HG03097 (cell line): ENCODE data around the gene USP48.
"Not testable (repeated sequence)": the region's sequence is repeated elsewhere in the genome, so short reads cannot be mapped to it uniquely, and the experiment has no call there.

ENCODE experiments used
- ATAC-seq: cut with Tn5 transposase; IDR thresholded peaks from one replicate; pipeline ENCODE4 v1.9.1; 2021; ENCODE audit not compliant: unreplicated experiment, low FRiP score

The USP48 gene

DNA sequence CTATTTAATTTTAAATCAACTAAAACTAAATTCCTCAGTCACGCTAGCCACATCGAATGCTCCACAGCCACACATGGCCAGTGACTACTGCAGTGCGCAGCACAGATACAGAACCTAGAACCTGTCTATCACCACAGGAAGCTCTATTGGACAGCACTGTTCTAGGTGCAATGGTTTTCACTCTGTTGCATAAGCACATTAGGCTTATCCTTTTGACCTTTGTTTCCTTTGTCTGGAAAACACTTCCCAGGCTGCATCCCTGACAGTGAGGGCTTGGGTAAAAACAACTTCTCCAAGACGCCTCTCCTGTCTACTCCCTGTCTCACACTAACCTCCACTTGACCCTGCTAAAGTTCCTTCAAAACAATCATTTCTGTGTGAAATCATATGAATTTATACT lies 80.2 kb downstream of the USP48 start:
- ATAC-seq: no peak

DNA sequence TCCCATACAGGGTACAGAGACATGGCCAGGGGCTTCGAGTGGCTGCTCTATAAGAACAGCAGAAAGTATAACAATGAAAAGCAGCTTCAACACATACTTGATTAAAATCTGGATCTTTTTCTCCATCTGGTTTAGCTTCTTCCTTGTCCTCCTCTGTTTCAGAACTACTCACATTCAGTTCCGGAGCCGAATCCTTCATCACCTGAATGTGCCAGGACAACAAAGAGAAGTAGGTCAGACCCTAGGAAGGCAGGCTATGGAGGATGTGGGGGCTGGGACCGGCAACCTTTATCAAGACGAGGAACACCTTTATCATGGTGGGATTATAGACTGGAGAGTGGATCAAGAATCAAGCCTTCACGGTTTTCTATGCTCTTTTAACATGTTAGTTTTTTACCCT lies 81.5 kb downstream of the USP48 start:
- ATAC-seq: no peak

DNA sequence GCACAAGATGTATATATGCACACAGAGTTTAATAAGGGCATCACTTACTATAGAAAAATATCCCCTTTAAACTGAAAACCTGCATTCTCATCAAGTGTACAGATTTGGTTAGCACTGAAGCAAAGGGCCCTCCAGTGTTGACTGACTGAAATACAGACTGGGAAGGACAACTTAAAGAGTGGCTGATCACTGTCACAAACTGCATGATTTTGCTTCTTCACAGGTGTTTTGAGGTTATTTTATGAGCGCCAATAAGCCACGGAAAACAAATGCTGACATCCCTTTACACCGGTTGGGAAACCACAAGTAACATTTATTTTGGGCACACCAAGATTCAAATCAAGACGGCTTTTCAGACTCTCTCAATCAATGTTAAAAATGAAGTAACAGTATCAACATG lies 82.9 kb downstream of the USP48 start:
- no peak for ATAC-seq

DNA sequence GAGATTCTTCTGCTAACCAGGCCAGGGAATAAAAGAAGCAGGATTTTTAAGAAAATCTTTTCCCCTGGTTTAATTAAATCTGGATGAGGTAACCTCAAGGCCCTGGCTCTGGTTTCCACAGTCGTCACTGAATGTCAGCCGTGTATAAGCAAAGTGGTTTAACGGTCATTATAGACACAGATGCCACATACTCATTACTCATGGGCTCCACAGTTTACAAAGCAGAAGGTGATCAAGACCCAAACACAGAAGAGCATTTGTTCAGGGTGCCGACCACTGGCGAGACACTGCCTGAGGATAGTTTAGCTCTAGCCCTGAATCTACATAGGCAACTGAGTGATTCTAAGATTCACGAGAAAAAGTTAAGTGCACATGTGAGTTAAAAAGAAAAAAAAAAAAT lies 86.0 kb downstream of the USP48 start:
- no peak for ATAC-seq

DNA sequence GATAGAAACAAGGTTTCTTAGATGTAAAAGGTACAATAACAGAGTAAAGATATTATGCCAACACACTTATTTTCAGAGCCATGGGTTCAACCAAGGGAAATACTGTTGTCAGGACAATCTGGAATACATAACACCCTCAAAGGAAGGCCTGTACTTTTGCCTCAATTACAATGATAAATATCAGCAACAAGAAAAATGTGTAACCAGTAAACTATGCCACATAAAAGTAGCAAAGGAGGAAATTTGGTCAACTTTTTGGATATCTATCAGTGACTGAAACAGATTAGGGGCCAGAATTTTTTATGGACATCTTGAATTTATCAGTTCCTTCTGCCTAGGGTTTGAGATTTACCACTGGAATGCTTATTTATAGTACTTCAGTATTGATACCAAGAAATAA lies 89.2 kb downstream of the USP48 start:
- no peak for ATAC-seq

DNA sequence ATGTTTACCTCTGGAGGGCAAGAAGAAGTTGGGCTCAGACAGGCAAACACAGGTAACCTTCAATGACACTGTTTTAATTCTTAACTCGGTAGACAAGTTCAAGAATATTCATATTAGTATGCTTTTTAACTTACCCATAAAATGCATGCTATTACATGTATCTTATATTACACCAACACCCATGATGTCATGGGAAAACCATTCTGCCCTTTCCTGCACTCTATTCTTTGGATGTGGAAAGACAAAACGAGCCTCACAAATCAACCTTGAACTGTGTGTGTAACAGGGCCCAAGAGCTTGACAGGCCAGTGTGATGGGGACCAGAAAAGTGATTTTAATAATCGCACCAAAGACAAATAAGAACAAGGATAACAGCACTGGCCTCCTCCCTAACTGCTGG lies 91.2 kb downstream of the USP48 start:
- ATAC-seq: no peak

DNA sequence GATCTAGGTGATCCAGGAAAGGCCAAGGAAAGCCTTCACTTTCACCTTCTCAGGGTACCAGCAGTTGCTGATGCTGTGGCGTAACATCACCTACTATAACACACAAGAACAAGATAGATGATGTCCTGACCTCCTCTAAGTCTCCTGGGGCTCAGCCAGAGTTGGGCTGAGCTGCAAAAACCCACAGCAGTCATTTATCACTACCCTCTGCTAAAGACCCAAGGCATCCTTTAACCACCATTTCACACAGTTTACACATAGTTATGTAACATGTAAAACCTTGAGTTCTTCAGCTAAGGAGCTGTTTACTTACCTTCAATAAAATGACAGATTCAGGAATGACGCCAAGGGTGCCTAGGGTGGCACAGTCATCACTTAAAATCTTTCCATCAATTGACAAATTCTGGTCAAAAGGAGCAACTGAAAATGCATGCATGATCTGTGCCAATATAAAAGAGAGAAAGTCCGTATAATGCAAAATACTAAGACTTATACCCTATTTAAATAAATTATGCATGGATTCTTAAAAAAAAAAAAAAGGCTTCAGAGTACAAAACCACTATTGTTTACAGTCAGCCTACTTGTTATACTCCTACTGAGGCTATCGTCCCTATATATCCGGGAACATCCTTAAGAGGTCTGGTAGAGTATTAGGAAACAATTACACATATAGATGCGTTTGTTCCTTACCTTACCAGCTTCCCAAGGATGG lies 93.1 kb downstream of the USP48 start:
- ATAC-seq: no peak

DNA sequence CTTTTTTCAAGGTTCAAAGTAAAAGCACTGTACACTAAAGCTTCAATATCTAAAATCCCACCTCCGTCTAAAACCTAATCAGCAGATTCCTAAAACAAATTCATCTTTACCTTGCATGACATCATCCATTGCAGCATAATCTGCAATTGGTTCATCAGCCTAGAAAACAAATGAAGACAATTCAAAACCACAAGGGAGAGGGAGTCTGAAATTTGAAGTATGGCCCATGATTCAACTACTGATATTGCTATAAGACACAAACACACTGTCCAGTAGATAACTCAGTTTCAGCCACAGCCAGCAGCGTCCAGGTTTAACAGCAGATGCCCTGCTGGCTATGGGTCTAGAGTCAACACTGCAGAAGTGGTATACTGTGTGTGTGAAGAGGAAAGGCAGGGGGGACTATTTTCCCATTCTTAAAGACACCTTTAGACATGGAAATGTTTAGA lies 95.8 kb downstream of the USP48 start:
- ATAC-seq: no peak

DNA sequence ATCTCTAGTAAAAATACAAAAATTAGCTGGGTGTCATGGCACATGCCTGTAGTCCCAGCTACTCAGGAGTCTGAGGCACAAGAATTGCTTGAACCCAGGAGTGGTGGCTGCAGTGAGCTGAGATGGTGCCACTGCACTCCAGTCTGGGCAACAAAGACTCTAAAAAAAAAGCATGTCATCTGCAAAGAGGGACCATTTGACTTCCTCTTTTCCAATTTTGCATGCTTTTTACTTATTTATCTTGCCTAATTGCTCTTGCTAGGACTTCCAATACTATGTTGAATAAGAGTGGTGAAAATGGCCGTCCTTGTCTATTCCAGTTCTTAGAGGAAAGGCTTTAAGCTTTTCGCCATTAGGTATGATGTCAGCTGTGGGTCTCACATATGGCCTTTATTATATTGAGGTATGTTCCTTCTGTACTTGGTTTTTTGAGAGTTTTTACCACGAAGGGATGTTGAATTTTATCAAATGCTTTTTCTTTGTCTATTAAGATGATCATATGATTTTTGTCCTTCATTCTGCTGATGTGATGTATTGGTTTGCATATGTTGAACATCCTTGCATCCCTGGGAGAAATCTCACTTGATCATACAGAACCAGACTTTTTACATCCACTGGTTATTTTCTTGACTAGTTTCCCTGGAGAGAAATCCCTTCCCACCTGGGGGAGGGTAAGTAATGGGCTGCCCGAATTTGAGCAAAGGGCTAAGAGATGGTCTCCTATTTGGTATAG lies 96.8 kb downstream of the USP48 start:
- ATAC-seq: no peak

DNA sequence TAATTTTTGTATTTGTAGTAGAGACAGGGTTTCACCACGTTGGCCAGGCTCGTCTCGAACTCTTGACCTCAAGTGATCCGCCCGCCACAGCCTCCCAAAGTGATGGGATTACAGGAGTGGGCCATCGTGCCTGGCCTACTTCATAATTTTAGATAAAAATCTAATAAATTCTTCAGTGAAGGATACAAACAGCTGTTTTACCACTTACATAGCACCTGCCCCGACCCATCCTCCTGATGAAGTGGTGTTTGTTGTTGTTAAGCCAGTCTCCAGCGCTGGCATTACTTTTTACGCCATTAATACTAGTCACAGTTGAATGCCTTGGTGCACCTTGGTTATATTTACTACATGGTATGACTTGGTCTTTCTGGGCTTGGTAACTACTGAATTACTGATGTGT lies 101.5 kb downstream of the USP48 start:
- no peak for ATAC-seq

DNA sequence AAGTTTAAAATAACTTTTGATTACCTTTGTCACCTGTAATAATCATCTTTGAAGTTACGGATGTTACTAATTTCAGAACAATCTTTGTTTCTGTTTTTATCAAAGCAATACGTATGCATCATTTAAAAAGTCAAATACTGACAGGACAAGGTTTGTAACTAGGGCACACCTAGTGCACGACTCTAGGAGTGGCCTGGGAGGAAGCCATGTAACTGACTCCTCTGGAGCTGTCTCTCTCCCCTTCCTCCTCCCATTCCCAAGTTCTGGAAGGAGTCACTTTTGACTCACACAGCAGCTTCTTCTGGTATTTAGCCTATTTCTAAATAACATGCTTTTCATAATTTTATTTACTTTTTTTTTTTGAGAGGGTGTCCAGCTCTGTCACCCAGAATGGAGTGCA lies 102.0 kb downstream of the USP48 start:
- ATAC-seq: no peak

DNA sequence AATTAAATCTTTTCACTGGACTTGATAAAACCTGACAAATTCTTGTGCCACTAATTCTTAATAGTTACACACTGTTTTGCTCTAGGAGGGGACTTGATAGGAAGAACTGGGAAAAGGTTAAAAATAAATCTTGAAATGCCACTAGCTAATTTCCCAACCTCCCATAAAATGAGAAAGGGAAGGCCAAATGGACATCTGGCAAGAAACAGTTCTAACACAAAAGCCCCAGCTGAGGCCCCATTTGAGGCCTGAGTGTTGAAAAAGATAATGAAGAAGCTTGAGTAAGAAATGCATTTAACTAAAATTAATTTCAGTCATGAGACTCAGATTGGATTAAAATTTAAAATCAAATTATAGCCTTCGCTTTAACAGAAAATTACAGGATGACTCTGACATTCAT lies 102.6 kb downstream of the USP48 start:
- no peak for ATAC-seq

DNA sequence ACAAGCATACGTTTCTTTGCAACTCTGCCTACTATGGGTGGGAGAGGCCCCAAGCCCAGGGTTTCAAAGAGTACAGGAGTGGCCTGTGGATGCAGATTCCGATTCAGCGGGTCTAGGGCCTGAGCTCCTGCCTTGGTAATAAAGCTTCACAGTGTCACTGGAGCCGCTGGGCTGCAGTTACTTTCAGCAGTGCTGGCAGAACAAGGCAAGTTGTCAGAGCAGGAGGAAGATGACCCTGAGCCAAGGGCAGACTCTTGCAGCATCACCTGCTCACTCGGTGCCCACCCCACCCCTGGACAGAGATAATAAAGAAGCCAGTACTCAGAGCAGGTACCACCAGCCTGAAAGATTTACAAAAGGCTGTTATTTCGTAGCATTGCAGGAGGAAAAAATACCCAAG lies 105.8 kb downstream of the USP48 start:
- ATAC-seq: no peak

DNA sequence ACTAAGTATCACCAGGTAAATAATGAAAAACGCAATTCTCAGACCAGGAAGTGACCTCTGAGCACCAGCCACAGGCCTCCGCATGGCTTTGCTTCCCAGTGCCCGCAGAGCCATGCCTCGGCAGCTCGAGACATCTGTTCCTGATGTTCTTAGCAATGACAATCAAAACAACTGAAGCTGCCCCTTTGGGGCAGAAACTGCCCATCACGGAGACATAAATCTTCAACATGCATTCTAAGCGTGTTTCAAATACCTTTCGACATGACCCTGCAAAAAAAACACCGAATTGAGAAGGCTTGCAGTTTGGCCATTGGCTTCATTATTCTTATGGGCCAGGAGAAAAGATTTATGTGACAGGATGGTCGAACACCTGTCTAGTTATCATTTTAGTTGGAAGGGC lies 108.0 kb downstream of the USP48 start:
- ATAC-seq: no peak

DNA sequence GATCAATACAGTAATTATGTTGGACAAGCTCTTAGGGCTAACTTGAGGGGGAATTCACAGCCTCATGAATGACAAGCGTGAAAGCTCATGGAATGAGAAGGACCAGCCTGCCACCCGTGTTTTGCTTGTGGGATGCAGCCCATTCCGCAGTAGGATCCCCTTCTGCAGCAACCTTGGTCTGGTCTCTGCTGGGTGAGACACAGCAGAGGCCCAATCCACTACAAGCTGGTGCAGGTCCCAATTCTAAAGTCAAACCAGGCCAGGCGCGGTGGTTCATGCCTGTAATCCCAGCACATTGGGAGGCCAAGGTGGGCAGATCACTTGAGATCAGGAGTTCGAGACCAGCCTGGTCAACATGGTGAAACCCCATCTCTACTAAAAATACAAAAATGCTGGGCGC lies 109.1 kb downstream of the USP48 start:
- ATAC-seq: not testable (repeated sequence)

DNA sequence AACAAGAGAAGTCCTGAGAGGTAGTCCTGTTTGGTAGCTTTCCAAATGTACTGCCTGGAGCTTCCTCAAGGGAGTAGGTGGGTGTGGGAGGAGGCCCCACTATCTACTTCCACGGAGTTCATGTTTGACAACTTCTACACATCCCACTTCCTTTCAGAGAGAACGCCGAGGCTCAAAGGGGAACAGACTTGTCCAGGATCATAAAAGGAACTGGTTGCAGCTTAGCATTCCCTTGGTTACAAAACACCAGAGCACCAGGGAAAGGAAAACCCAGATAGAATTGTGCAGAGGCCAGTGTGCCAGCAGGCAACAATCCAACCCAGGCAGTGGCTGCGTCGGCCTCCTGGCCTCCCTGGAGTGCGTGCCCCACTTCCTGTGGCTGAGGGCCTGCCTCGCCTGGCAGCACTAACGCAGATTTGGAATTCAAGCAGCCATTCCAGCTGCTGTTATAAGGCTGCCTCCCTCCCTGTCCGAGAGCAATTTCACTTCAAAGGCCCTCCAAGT lies 109.6 kb downstream of the USP48 start:
- ATAC-seq: no peak

DNA sequence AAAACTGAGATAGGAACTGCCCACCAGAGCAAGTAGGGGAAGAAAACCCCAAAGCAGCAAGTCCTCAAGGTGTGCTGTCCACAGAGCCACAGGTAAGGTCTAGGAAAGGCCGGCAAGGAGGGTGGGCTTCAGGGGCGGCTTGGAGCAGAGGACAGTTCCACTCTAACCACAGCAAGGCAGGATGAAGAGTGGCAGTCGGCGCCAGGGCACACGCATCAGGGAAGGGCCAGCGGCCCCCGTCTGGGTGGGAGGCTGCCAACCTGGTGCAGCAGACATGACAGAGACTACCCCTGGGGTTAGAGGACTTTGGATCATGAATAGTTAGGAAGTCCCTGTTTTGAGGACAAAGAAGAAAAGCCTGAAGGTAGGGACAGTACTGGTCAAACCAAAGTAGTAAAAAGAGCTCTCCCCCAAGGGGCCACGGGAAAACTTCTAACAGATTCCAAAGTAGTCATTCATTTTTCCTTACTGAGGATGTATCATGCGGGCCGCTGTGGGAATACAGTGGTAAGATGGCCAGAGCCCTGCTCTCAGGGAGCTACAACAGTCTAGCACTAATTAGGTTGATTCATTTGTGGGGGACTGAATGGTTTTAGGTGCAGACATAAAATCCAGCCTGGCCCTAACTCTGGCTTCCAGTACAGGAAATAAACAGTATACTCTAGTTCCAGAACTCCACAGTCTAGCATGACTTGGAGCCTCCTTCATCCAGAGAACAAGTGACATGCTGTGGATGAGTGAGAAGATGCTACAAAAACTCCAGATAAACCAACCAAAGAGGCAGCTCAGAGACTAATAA lies 110.3 kb downstream of the USP48 start:
- ATAC-seq: no peak

DNA sequence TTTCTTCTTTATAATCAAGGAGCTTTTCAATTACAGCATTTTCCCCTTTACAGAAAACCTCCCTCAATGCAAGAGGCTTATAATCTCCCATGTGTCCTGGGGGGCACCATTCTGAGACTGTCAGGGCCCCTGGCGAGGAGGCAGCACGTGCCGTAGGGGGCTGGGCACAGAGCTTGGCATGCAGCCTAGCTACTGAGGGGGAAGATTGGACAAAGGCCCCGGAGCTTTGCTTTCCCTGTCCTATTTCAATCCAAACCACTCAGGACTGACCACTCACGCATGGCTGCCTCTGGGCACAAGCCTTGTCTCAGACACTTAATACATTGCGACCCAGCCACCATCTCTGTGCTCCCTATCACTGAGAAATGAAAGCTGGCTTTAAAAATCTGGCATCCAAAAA lies 111.0 kb downstream of the USP48 start:
- ATAC-seq: no peak

DNA sequence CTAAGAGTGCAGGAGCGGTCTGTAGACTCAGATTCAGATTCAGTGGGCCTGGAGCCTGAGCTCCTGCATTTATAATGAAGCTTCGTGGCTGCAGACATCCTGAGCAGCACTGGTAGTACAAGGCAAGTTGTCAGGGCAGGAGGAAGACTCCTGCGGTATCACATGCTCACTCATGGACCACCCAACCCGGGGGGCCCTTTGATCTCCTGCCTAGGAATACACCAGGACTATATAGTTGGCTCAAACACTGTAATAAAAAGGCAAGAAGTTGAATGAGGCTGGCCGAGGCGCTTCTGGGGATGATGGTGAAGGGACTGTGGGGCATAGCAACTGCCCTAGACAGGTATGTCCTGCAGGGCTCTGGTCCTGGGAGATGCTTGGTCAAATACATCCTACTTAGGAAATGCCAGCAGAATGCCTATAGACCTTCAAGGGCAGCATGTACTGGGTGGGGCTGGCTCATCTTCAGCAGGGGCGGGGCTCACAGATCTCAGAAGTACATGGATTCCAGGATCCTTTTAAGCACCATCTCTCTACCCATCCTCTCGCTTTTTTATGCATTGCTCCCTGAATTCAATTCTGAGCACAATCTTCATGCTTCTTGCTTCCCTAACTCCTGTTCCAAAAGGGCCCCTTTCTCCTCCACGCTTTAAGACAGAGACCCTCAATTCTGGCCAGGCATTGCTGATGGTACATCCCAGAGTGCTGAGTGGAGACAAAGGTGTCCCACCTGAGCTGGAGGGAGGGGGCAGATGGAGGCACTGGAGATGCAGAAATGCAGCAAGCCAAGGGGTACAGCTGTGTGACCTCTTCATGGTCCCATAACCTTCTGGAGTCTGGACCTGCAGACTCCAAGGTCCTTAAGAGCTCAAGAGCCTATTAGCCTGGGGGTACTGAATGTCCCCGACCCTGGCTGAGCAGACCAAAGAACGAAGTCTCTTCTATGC lies 111.7 kb downstream of the USP48 start:
- no peak for ATAC-seq
